ENCODE measurements around the gene THYN1.

DNA sequence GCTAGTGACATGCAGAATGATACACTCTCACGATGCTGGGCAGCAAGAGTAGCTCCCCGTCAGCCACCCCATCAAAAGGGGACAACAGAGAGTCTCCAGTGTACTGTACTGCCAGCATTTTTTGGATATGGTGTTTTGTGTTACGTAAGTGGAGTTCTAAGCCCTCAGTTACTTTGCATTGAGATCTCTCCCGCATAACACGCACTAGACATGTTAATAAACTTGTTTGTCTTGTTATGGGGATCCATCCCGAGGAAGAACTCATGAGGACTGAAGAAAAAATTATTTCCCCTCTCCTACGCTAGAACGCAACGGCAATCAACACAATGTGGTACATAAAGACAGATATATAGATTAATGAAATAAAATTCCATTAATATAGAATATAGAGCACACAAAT is 53.6 kb downstream of the THYN1 start:
- TF ChIP-seq, protein P1, sequence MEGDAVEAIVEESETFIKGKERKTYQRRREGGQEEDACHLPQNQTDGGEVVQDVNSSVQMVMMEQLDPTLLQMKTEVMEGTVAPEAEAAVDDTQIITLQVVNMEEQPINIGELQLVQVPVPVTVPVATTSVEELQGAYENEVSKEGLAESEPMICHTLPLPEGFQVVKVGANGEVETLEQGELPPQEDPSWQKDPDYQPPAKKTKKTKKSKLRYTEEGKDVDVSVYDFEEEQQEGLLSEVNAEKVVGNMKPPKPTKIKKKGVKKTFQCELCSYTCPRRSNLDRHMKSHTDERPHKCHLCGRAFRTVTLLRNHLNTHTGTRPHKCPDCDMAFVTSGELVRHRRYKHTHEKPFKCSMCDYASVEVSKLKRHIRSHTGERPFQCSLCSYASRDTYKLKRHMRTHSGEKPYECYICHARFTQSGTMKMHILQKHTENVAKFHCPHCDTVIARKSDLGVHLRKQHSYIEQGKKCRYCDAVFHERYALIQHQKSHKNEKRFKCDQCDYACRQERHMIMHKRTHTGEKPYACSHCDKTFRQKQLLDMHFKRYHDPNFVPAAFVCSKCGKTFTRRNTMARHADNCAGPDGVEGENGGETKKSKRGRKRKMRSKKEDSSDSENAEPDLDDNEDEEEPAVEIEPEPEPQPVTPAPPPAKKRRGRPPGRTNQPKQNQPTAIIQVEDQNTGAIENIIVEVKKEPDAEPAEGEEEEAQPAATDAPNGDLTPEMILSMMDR (conservative IDR thresholded peaks at IDR 0.05; ENCODE audit: low read depth, low read length), result no peak
- no peak for TF ChIP-seq EZH2 (IDR thresholded peaks at IDR 0.05; ENCODE audit: low read length, unreplicated experiment)

All from PC-3 (cell line).